ENCODE measurements around the gene CEMIP.

CEMIP gene

DNA sequence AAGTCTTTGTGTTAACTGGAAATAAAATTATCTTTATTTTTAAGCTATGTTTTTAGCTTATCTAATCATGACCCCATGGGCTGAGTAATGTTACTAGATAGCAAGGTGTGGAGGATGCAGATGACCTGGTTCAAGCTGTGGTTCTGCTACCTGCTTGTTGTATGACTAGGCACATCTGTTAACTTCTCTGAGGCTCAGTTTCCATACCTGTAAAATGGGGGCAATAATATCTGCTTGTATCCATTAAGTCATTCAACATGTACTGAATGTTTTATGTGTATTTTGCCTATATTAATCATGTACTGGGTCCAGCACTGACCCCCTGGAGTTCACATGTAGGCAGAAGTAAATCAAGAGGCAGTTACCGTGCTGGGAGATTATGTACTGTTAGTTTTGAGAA, 51.5 kb downstream of the CEMIP start:
- DNase-seq: no peak

DNA sequence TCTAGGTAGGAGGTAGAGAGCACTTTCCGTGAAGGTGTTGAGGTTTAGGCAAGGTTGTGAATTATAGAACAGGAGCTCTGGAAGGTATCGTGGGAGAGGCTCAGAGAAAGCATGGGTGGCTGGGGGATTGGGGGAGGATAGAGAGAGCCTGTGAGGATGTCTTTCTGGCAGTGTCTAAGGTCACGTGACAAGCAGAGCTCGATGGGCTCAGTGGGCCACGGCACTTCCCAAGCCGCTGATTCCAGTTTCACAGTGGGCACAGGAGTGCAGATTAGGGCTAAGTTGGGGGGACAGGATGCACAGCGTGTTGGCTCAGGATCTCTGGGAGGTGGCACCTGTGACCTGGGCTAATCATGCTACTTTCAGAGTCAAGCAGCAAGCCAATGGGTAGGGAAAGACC, 52.0 kb downstream of the CEMIP start:
- no peak for DNase-seq

DNA sequence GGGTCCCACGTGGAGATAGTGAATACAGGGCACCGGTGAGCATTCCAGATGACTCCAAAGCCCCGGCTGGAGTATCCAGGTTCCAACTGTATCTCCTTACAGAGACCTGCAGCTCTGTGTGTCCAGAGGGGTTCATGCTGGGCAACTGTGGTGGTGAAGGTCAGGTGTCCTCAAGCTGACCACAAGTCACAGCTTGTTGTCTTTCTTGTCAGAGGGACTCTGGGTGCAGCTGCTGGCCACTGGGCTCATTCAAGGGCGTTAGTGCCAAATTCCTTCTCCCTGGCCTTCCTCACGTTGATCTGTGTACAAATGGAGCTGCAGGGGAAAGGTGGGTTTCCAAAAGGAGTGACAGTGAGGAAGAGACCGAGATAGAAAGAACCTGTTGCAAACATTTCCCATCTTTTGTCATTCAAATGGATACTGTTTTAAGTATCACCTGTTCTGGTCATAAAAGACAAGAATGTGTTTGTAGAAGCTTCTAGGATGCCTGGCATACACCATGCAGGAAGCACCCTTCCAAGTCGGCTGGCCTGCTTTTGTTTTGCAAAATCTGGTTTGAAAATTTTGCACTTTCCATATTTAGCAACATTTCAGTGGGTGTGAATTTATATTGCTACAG, 52.5 kb downstream of the CEMIP start:
- DNase-seq: no peak

DNA sequence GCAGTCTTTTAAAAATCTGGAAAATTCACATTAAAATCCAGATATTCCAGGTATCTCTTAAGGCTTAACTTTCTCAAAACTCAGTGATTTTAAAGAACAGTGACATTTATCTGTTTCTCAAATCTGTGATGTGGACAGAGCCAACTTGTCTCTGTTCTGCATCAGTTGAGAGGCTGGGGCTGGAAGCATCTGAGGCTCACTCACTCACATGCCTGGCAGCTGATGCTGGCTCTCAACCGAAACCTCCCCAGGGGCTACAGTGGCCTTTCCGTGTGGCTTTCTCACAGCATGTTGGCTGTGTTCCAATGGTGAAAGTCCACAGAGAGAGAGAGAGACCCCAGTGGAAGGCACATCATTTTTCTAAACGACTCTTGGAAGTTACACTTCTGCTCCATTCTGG, 53.5 kb downstream of the CEMIP start:
- DNase-seq: no peak

DNA sequence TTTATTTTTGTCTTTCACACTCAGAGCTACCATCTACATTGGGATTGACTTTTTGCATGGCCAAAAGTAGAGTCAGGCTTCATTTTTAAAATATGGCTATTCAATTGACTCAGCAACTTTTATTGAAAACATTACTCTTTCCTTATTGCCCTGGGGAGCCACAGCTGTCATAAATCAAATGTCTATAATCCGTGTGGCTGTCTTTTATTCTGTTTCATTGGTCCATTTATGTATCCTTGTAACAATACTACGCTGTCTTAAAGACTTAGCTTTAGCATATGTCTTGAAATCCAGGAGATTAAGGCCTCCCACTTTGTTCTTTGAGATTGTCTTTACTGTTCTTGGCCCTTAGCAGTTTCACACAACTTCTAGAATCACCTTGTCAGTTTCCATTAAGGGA, 55.2 kb downstream of the CEMIP start:
- no peak for DNase-seq

DNA sequence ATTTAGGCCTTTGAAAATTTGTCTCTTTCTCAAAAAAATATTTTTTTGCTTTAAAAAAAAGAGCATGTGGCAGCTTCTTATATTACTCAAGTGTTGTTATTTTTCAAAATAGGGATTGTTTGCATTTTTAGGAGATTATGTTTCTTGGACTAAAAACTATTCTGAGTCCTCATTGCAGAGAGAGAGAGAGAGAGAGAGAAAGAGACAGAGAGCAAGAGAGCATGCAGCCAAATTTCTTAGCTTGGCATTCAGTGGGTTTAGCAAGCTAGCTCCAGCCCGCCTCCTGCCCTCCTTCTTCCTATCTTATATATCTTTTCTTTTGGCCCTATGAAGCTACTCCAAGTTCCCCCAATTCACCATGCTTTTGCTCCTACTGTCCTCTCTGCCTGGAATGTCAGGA, 55.7 kb downstream of the CEMIP start:
- no peak for DNase-seq

DNA sequence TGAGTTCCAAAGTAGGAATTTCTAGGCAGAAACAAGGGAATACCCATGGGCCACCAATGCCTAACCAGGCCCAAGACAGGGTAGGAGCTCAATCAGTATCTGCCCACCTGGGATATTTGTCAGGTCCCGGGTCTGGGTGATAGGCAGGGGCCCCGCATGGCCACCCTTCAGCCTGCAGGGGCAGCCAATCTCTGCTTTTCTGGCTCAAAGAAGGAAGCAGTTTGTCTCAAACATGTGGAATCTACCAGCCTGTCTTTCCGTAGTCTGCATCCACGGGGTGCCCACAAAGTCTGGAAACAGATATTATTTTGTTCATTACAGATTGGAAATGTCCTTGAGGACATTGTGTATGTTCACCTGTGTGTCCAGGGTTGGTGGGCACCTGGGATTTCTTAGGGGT, 56.2 kb downstream of the CEMIP start:
- no peak for DNase-seq

DNA sequence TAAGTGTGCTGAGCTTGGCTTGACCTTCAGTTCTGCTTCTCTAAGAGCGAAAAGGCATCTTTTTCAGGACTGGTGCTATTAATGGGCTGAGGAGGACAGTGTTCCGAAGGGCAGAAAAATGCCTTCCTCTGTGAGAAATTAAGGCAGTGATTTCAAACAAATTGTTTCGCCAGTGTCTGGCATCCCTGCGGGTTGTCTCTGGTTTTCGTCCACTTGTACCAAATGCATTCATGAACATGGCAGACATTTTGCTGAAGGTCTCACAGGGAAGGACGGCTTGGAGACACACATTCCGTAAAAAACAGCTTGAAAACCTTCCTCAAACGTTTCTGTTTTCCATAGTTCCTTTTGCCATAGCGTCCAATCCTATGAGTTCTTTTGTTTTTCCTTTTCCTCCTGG, 57.1 kb downstream of the CEMIP start:
- DNase-seq: no peak

DNA sequence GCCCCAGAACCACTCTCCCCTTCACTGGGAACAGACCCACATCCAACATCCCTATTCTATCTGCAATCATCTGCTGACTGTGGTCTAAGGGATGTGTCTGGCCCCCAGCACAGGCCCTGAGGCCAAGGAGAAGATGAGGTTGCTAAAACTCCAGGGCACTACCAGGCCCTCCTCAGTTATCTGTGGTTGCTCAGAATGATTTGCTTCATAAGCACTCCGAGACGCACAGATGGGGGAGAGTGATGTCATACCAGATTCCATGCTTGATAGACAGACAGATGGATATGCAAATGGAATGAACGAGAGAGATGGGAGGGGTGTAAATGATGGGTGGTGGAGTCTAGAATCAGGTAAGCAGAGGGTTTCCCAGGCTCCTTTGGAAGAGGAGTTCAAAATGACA, 57.8 kb downstream of the CEMIP start:
- no peak for DNase-seq

DNA sequence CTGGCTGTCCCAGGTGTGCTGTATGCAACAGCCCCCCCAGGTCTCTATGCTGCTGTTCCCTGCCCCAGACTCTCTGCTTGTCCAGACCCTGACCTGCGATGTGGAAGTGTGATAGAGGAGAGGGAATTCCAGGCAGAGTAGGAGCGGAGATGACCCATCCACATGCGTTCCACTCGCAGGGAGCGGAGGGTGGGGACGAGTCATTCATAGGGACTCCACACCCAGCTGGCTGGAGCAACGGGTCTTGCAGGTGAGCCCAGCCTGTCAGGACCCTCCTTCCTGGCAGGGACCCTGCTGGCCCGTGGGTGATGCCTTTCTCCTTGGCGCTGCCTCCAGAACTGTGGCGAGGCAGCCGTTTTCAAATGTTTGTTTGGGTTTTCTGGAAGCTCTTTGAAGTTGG, 58.8 kb downstream of the CEMIP start:
- DNase-seq: no peak

DNA sequence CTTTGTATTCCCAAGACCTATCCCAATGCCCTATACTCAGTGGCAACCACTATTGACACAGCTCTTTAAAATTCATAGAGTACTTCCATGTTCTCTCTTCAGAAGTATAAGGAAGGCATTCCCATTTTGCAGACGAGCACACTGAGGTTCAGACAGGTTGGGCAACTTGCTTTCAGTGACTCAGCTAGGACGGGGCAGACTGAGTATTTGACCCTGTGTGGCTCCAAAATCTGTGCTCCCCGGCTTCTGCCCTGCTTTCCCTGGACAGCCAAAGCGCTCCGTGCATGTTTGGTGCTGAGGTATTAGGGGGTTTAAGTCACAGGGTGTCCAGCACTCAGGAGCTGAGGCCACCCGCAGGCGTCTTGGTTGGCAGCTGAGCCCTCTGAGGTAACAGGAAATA, 59.5 kb downstream of the CEMIP start:
- no peak for DNase-seq

DNA sequence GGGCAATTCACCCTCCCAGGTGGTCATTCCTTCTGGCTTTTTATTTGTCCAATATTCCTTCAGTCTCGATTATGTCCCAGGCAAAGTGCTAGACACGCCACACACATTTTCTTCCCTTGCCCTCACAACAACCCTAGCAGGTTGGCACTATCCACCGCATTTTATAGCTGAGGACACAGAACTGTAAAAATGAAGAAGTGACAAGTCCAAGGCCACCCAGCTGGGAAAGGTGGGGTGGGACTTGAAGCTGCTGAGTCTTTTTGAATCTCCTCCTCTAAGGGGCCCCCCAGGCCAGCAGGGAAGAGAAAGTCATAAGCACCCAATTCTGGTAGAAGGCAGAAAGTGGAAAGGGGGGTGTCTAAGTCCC, 60.6 kb downstream of the CEMIP start:
- no peak for DNase-seq

DNA sequence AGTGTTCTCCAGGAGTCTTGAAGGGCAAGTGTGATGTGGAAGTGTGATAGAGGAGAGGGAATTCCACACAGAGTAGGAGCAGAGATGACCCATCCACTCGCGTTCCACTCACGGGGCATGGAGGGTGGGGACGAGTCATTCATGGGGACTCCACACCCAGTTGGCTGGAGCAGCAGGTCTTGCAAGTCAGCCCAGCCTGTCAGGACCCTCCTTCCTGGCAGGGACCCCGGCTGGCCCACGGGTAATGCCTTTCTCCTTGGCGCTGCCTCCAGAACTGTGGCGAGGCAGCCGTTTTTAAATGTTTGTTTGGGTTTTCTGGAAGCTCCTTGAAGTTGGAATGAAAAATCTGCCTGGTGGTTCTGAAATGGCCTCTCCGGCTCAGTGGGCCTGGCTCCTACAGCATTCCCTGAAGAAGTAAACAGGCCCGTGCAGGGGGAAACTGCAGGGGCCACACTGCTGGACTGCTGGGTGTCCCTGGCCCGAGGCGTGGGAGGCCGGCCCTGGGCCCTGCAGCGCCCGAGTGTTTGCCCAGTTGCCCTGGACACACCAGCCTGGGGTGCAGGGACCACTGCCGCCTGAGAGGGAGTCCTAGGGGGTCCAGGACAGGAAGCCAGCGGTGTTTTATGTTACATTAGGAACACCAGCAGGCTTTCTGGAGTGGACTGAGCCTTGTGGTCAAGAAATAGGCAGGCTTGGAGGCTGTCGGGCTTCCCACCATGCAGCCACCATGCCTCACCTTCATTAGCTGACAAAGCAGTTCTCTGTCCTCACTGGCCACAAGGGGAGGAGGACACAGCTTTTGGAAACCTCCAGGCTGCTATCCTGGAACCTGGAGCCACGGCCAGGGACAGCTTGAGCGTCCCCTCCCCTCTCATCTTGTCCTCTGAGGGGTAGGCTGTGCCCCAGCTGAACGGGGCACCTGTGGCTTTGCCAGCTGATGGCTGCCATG, 61.3 kb downstream of the CEMIP start:
- no peak for DNase-seq

DNA sequence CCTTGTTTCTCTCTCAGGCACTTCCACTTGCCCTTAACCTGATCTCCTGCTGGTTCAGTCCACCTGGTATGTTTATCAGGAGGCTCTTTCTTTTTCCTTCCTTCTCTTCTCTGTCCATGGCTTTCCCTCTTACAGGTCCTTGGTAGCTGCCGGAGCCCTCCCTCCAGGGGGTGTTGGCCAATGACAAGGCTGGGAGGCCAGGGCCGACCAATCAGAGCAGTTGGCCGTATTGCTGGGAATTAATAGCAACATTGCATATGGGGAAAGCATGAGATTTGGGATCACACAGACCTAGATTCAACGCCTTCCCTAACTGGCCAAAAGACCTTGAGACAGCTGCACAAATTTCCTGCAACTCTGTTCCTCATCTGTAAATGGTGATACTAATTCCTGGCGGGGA, 62.4 kb downstream of the CEMIP start:
- no peak for DNase-seq

DNA sequence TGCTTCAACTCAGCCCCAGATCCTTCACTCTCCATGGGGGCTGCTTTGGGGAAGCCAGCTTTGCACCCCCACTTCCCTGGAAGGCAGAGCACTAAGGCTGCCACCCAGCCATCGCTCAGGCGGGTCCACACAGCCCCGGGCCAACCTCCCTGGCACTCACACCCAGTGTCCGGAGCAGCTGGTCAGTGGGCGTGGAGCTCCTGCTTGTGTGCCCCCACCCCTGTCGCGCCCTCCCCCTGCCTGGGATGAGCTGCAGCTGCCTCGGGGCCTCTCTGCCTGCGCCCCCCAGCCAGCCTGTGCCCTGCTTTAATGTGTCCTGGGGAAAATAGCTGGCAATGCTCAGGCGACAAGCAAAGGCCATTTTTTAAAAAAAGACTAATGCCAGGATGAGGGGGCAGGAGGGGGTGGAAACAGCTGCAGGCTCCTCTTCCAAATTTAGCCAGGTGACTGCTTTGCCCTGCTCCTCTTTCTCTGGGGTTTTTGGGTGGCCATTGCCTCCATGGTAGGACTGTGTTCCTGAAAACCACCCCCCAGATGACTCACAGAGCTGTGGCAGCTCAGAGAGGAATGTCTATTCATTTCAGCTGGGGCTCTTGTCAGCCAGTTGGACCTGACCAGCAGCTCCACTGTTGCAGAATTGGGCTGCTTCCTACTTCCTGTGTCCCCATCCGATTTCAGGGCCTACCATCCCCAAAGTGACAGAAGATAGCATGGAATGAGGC, 65.0 kb downstream of the CEMIP start:
- DNase-seq: no peak

DNA sequence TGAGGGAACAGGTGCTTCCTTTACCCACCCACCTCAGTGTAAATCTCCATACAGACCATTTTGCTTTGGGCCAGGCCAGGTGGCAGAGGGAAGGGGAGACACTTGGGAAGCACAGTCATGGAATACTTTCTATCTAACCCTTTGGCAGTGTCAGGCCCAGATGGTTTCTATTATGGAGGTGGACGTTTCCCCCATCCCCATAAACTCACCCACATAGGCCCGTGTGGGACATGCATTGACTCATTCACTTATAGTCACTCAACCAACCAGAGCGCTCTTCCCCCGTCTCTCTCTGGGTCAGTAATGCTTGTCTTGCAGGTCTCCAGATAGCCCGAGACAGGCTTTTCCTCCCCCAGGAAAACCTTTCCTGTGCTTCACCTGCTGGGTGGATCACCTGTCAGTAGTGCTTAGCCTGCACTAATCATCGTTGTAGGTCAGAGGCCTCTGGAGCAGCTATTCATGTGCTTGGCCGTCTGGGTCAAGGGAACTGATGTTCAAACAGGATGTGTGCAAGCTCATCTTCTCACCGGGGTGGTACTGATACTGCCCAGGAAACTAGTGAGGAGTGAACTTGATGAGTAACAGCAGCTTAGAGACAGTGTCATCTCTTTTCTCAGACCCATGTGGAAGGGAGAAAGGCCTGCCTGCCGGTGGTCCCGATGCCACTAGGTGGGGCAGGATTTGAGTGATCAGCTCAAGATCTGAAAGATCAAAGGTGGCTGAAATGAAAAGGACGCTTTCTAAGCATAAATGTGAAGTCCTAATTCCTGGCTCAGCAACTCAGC, 67.1 kb downstream of the CEMIP start:
- DNase-seq: no peak

DNA sequence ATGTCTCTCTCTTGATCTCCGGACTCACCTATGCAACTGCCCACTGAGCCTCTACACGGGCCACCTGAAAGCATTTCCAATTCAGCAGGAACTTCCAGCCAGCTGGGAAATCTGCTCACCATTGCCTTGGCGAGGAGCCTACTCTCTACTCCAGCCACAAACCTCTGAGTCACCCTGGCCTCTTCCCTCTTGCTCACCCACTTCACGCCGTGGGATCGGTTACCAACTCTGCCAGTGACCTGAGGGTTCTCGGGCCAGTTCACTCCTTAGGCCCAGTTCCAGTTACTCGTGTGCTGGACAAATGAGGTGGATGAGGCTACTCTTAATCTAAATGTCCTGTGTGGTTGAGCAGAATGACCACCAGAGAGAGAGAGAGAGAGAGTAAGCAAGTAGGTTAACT, 70.1 kb downstream of the CEMIP start:
- DNase-seq: no peak

DNA sequence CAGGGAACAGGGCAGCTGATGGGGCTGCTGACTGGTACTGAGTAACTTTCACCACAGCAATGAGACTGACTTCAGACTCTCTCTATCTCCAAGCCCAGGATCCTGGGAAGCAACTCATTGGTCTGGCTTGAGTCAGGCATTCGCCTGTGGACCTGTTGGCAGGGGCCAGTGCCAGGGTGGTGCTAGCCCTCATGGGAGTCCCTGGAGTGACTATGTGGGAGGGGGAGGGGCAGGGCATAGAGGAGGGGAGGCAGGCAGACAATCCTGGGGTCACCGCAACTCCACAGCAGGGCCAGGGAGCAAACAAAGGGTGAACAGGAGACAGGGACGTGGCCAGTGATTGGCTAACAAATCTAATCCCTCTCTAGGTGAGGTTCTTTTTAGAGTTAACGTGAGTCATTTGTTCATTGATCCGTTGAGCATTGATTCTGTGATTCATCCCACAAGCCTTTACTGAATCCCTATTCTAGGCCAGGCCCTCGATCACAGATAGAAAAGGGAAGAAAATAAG, 71.8 kb downstream of the CEMIP start:
- DNase-seq: no peak

DNA sequence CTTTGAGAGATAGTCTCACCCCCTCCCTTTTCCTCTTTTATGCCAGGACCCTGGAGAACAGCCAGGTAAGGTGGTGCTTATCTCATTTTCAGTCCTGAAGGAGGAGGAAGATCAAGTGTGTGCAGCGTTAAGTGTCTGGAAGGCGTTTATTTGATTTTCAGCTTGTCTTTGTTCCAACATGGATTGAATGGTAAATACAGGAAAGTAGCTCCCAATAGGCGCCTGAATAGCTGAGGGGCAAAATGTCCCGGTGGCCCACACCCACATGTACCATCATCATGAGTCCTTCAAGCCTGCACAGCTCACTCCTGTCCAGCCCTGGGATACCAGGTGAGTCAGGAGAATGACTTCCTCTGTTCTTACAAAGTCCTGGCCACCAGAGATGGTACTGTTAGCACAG, 73.5 kb downstream of the CEMIP start:
- DNase-seq: no peak

DNA sequence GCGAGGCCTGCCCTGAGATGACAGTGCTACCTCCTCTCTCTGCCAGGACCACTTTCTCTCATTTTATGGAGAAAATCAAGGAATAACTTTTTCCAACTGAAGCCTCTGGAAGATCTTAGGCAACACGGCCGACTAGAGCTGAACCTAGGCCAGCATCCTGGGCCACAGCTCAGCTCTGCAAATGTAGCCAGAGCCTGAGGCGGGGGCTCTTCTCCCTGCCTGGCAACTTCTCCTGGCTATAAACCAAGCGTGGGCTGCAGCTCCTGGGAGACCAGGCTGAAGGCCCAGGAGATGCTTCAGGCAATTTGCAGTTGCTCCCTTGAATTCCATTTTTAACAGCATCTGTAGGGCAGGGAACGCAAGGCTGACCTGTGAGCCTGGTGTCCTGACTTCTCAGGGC, 74.9 kb downstream of the CEMIP start:
- no peak for DNase-seq

DNA sequence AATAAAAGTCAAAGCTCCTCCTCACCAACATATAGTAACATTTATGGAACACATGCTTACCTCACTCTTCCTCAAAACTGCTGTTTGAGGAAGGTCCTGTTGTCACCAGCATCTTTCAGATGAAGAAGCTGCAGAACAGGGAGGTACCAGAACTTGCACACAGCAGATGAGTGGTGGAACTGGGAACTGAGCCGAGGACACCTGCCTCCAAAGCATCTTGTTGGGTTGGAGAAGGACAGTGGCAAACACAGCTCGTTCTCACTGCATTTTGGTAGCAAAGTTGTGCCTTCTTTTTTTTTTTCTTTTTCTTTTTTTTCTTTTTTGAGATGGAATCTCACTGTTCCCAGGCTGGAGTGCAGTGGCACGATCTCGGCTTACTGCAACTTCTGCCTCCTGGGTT, 76.0 kb downstream of the CEMIP start:
- no peak for DNase-seq

DNA sequence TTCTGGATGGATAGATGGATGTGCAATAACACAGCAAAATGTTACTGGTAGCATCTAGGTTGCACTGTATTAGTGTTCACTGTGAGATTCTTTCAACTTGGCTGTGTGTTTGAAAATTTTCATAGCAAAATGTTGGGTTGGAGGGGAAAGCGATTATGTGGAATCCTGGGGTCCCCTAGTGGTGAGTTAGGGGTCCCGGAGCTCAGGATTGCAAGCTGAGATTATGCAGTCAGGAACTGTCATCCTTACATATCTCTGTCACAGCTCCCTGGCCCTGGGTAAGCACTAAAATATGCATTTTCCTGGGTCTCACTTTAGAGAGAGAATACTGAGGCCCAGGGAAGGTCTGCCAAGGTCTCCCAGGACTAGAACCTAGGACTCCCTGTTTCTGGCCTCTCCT, 77.2 kb downstream of the CEMIP start:
- no peak for DNase-seq

DNA sequence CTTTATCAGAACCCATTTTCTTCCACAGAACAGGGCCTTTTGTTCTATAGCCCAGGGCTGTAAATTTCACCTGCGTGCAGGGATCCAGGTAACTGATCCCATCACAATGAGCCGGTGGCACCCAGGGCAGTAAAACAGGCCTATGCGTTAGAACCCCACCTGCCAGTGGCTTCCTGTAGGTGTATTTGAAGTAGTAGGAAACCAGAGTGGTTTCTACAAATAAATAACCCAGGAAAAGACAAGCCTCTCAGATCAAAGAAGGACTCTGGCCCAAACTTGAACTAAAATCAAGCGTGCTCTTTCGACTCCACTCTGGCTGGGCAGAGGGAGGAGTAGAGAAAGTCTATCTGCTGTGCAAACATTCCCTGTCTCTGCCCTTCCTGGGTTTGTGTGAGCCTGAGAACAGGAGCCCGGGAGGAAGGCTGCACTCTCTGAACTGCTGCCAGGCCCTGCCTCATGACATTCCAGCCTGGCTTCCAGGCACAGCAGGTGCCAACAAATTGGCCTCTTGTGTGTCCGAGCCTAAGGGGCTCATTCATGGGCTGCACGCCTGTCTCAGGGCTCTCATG, 77.7 kb downstream of the CEMIP start:
- no peak for DNase-seq
